OCI-LY3 (cell line): Measurements from ENCODE around the gene TTLL11.

ENCODE experiments used
- EZH2phosphoT487 ChIP-seq: fragments of 200-600 bp; shearing (Covaris generic); IDR thresholded peaks from 2 replicates; pipeline ENCODE4 v1.6.1; 2018; ENCODE audit warnings: antibody characterized with exemption, mixed run types, low read depth
- TF ChIP-seq, protein P1 (sequence below): fragments of 200-600, 300-600 bp; sonication (generic); IDR thresholded peaks from 2 replicates; pipeline ENCODE4 v1.5.1; 2014; ENCODE audit warnings: antibody characterized with exemption, low read length, low read depth

DNA sequence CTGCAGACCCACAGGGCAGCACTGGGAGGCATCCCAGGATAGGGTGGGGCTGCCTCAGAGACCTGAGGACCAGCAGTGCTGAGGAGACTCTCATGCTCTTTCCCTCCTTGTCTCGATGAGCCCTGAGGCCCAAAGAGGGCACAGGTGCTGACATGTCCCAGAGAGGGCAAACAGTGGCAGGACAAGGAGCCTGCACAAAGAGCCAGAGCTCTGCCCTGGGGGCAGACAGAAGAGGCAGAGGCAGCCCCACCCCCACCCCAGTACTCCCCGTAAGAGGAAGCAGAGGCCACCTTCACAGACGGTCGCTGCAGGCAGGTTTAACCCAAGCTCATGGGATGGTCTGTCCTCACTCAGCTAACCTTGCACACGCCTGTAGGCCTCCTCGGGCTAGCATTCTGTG lies 29.4 kb upstream of the TTLL11 start:
- TF ChIP-seq EZH2phosphoT487 = no peak
- TF ChIP-seq, protein P1, sequence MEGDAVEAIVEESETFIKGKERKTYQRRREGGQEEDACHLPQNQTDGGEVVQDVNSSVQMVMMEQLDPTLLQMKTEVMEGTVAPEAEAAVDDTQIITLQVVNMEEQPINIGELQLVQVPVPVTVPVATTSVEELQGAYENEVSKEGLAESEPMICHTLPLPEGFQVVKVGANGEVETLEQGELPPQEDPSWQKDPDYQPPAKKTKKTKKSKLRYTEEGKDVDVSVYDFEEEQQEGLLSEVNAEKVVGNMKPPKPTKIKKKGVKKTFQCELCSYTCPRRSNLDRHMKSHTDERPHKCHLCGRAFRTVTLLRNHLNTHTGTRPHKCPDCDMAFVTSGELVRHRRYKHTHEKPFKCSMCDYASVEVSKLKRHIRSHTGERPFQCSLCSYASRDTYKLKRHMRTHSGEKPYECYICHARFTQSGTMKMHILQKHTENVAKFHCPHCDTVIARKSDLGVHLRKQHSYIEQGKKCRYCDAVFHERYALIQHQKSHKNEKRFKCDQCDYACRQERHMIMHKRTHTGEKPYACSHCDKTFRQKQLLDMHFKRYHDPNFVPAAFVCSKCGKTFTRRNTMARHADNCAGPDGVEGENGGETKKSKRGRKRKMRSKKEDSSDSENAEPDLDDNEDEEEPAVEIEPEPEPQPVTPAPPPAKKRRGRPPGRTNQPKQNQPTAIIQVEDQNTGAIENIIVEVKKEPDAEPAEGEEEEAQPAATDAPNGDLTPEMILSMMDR = no peak
